GM23248 (cell line): ENCODE measurements around the gene CRYGD. TPM values are rescaled to one million over a fixed set of nuclear protein-coding genes. Genes with fewer than 3 reads are reported as not detected.
"Not testable (repeated sequence)": the region's sequence is repeated elsewhere in the genome, so short reads cannot be mapped to it uniquely, and the experiment has no call there.

Source experiments
- DNase-seq: peaks from one replicate; pipeline ENCODE4 v3.0.0-alpha.2; 2015
- H2AFZ ChIP-seq: fragments of 200-600 bp; sonication (generic); 2 replicates; pipeline ENCODE4 v1.6.1; 2016; ENCODE audit warnings: antibody characterized with exemption
- H3F3A ChIP-seq: fragments of 200-600 bp; sonication (generic); 2 replicates; pipeline ENCODE4 v1.6.1; 2016; ENCODE audit warnings: mild to moderate bottlenecking, antibody characterized with exemption, mixed run types; ENCODE audit not compliant: insufficient read depth
- H3K27ac ChIP-seq: fragments of 200-600 bp; sonication (generic); 2 replicates; pipeline ENCODE4 v1.5.1; 2016; ENCODE audit warnings: mild to moderate bottlenecking
- H3K27me3 ChIP-seq: fragments of 200-600 bp; sonication (generic); replicated peaks from 2 replicates; pipeline ENCODE4 v1.6.1; 2016; ENCODE audit warnings: mild to moderate bottlenecking; ENCODE audit not compliant: insufficient read depth
- H3K36me3 ChIP-seq: fragments of 200-600 bp; sonication (generic); 2 replicates; pipeline ENCODE4 v1.6.1; 2016; ENCODE audit warnings: low read depth, mild to moderate bottlenecking
- H3K4me1 ChIP-seq: fragments of 200-600 bp; sonication (generic); 2 replicates; pipeline ENCODE4 v1.6.1; 2016; ENCODE audit warnings: mild to moderate bottlenecking; ENCODE audit not compliant: insufficient read depth
- H3K4me2 ChIP-seq: fragments of 200-600 bp; sonication (generic); one replicate; pipeline ENCODE4 v1.6.1; 2016; ENCODE audit warnings: mild to moderate bottlenecking; ENCODE audit not compliant: unreplicated experiment
- H3K4me3 ChIP-seq: fragments of 200-600 bp; sonication (generic); 2 replicates; pipeline ENCODE4 v1.5.1; 2016; ENCODE audit warnings: mild to moderate bottlenecking
- H3K79me2 ChIP-seq: fragments of 200-600 bp; sonication (generic); 2 replicates; pipeline ENCODE4 v1.6.1; 2016; ENCODE audit warnings: mild to moderate bottlenecking; ENCODE audit not compliant: insufficient read depth
- H3K9ac ChIP-seq: fragments of 200-600 bp; sonication (generic); 2 replicates; pipeline ENCODE4 v1.6.1; 2016; ENCODE audit warnings: mild to moderate bottlenecking
- H3K9me2 ChIP-seq: fragments of 200-600 bp; sonication (generic); 2 replicates; pipeline ENCODE4 v1.6.1; 2016; ENCODE audit warnings: mixed run types, mild to moderate bottlenecking, moderate library complexity; ENCODE audit not compliant: insufficient read depth
- H3K9me3 ChIP-seq: fragments of 200-600 bp; sonication (generic); one replicate; pipeline ENCODE4 v1.6.1; 2017; ENCODE audit warnings: low read depth
- H4K20me1 ChIP-seq: fragments of 200-600 bp; sonication (generic); 2 replicates; pipeline ENCODE4 v1.6.0; 2016; ENCODE audit not compliant: insufficient read depth
- EZH2 ChIP-seq: fragments of 200-600 bp; sonication (generic); IDR thresholded peaks from 2 replicates; pipeline ENCODE4 v1.6.1; 2018; ENCODE audit warnings: antibody characterized with exemption, mild to moderate bottlenecking; ENCODE audit not compliant: insufficient read depth, poor library complexity, severe bottlenecking
- EZH2phosphoT487 ChIP-seq: fragments of 200-600 bp; sonication (generic); IDR thresholded peaks from 2 replicates; pipeline ENCODE4 v1.6.1; 2018; ENCODE audit warnings: antibody characterized with exemption, moderate library complexity, mild to moderate bottlenecking, low read depth; ENCODE audit not compliant: insufficient read depth
- WGBS, 2 experiments: methylation state at CpG; one replicate each; pipeline ENCODE4 v1.1.6; 2015 to 2017; ENCODE audit warnings: low lambda C conversion rate in 2 of 2, low coverage in 1 of 2; ENCODE audit errors: missing lambda C conversion rate in 2 of 2; 5-methylcytosine and 5-hydroxymethylcytosine counted together
- in situ Hi-C: fragments of 300-500 bp; cut with MboI; formaldehyde crosslinking; loops from 2 replicates; pipeline ENCODE4 v1.15.0; 2020
- polyA plus RNA-seq: library from polyadenylated mRNA; unstranded; fragments of >200 nt; fragmentation: Nextera tagmentation; extraction: Ambion mirVana; gene quantifications from 2 replicates; pipeline ENCODE4 v1.2.1, GENCODE V29; 2016
- total RNA-seq: library from RNA; depleted of rRNA; stranded (reverse); fragments of >200 nt; shearing (Covaris generic); gene quantifications from 2 replicates; pipeline ENCODE4 v1.2.3, GENCODE V29; 2014

Gene CRYGD
- total and polyA plus RNA-seq, 2 experiments from 2014 or later, result not detected

DNA sequence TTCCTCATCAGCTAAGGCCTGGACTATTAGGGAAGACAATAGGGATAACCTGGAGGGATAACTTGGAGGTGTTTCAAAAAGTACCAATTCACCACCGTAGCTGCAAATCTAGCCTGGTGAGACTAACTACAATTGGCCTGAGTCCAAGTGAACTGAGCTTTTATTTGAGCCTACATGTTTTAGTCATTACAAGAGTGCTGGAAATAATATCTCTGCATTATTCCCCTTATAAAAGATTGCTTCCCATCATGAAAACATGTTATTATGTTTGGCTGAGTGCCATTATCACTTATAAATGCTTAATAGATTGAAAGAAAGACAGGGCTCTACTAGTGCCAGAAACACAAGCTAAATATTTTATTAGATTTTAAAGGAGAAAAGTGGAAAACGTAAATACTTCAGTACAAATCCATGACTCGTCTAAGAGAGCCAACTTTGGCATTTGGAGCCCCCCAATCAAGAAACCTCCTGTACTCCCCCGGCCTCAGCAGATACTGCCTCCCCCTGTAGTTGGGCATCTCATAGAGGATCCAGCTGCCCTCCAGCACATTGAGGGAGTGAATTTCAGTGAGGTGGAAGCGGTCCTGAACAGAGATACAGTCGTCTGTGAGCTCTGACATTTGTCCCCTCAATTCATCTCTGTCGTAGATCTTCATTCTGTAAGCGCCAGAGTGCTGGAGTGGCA lies 18.1 kb upstream of the CRYGD start:
- H3K79me2 ChIP-seq, result no peaks in the 10 kb centered on the region
- H3K27ac ChIP-seq, result no peak overlapping the region
- no peak overlapping the region for H3K4me3 ChIP-seq
- in situ Hi-C loops, result no loop called here
- H3K9me2 ChIP-seq, result no peaks in the 10 kb centered on the region
- TF ChIP-seq EZH2 (no peak), EZH2phosphoT487 (no peak)
- no peaks in the 10 kb centered on the region for H3K36me3 ChIP-seq
- 8% methylated on average over 8 of the region's 8 CpGs for WGBS, 2 experiments
- no peak overlapping the region for H3K9ac ChIP-seq
- H3K4me1 ChIP-seq, result no peaks in the 10 kb centered on the region
- no peak overlapping the region for H3K4me2 ChIP-seq
- H4K20me1 ChIP-seq, result no peaks in the 10 kb centered on the region
- no peaks in the 10 kb centered on the region for H3K27me3 ChIP-seq
- DNase-seq, result peak; percentile 22
- no peak overlapping the region for H2AFZ ChIP-seq
- H3F3A ChIP-seq, result no peaks in the 10 kb centered on the region
- no peaks in the 10 kb centered on the region for H3K9me3 ChIP-seq

DNA sequence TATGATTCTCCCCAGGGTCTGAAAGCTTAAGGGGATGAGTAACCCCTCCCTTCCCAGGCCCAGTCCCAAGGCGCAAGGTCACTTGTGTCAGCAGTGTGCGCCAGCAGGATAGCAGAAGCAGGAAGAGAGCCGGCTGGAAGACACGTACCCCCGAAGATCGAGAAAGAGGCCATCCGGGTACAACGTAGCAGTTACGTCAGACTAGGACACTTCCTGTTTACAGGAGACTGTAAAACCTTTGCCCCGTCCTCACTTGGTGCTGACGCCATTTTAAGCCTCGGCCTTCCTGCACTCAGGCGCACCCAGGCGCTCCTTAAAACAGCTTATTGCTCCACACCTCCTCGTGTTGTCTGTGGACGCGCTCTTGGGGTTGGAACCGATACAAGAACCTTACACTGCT lies 15.1 kb upstream of the CRYGD start:
- Histone ChIP-seq H3K4me3 (no peak overlapping the region), H3K9ac (no peak overlapping the region), H3K4me1 (no peaks in the 10 kb centered on the region), H4K20me1 (no peaks in the 10 kb centered on the region), H3K27me3 (no peaks in the 10 kb centered on the region), H3F3A (no peaks in the 10 kb centered on the region), H2AFZ (no peak overlapping the region), H3K4me2 (no peak overlapping the region), H3K79me2 (no peaks in the 10 kb centered on the region), H3K27ac (no peak overlapping the region), H3K36me3 (no peaks in the 10 kb centered on the region), H3K9me3 (no peaks in the 10 kb centered on the region), H3K9me2 (no peaks in the 10 kb centered on the region)
- in situ Hi-C loops, result no loop called here
- no peak for DNase-seq
- WGBS, 2 experiments, result 62 to 64% methylated on average over 18 of the region's 18 CpGs
- TF ChIP-seq EZH2phosphoT487 (no peak), EZH2 (no peak)

GRCh38 chr2:208138334-208138733 lies 14.0 kb upstream of the CRYGD start:
- H3K79me2 ChIP-seq, H3F3A ChIP-seq, in situ Hi-C loops, H3K27me3 ChIP-seq, H3K9me3 ChIP-seq, H3K27ac ChIP-seq, H3K4me2 ChIP-seq, H3K4me1 ChIP-seq, H3K4me3 ChIP-seq, H4K20me1 ChIP-seq, H3K9ac ChIP-seq, H3K36me3 ChIP-seq, DNase-seq, H2AFZ ChIP-seq, H3K9me2 ChIP-seq: not testable (repeated sequence)
- WGBS, 2 experiments, result 53 to 67% methylated on average over 7 of the region's 7 CpGs

GRCh38 chr2:208136716-208137094 lies 12.4 kb upstream of the CRYGD start:
- Histone ChIP-seq H4K20me1 (no peaks in the 10 kb centered on the region), H3K36me3 (no peaks in the 10 kb centered on the region), H3K9ac (no peak overlapping the region), H3K9me2 (no peaks in the 10 kb centered on the region), H2AFZ (no peak overlapping the region), H3K79me2 (no peaks in the 10 kb centered on the region), H3K27ac (no peak overlapping the region), H3F3A (no peaks in the 10 kb centered on the region), H3K4me3 (no peak overlapping the region), H3K9me3 (no peaks in the 10 kb centered on the region), H3K4me1 (no peaks in the 10 kb centered on the region), H3K27me3 (no peaks in the 10 kb centered on the region), H3K4me2 (no peak overlapping the region)
- DNase-seq, result peak; percentile 20
- in situ Hi-C loops, result no loop called here
- WGBS, 2 experiments, result 31 to 38% methylated on average over 2 of the region's 2 CpGs
- TF ChIP-seq EZH2phosphoT487, result no peak
- no peak for TF ChIP-seq EZH2
